OCI-LY3 (cell line): ENCODE data around the gene SAMD4A.

Source experiments
- CTCF ChIP-seq: fragments of 200-600, 300-600 bp; sonication (generic); IDR thresholded peaks from 2 replicates; pipeline ENCODE4 v1.5.1; 2014; ENCODE audit warnings: antibody characterized with exemption, low read length, low read depth
- EZH2phosphoT487 ChIP-seq: fragments of 200-600 bp; shearing (Covaris generic); IDR thresholded peaks from 2 replicates; pipeline ENCODE4 v1.6.1; 2018; ENCODE audit warnings: antibody characterized with exemption, mixed run types, low read depth

- TF ChIP-seq EZH2phosphoT487 (no peak), CTCF (no peak)
These were observed 248.6 kb downstream of the SAMD4A start for GRCh38 chr14:54815515-54815914.
